HG02852 (cell line): ENCODE data around the gene FOXD4L5.
"Not testable (repeated sequence)": the region's sequence is repeated elsewhere in the genome, so short reads cannot be mapped to it uniquely, and the experiment has no call there.

Experiments used
- ATAC-seq: cut with Tn5 transposase; IDR thresholded peaks from one replicate; pipeline ENCODE4 v1.9.1; 2021; ENCODE audit warnings: mild to moderate bottlenecking, moderate library complexity; ENCODE audit not compliant: unreplicated experiment

The FOXD4L5 gene

DNA sequence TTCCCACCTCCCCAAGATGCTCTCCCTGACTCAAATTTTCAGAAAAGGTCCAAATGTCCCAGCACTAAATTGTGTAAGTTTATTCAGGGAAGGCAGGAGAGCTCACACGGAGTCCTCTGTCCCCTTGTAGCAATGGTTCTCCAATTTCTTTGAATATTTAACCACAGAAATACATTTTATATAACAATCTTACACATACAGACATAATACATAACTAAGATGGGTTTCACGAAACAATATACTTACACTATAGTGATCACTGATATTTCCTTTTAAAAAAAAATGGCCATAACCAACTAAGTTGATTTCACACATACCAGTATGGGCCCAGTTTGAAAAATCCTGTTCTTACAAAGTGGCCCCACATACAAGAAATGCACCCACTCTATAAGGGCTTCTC lies at the start of gene FOXD4L5:
TSS of gene FOXD4L5 (minus strand) at position 101 of the 400 bp plus-strand sequence. CDS start 832 bp downstream, outside the sequence.
- not testable (repeated sequence) for ATAC-seq

DNA sequence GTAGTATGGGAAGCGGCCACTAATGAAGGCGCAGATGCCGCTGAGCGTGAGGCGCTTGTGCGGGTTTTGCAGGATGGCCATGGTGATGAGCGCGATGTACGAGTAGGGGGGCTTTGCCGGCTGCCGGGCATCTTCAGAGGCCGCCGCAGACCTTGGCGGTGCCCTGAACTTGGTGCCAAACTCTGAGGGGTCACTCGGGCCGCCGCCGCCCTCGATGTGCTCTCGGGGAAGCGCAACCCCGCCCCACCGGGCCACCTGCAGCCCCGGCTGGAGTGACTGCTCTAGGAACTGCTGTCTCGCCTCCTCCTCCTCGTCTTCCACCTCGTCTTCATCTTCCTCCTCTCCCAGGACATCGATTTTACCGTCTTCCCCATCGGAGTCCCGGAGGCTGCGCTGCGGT lies 1.1 kb downstream of the FOXD4L5 start:
- not testable (repeated sequence) for ATAC-seq

DNA sequence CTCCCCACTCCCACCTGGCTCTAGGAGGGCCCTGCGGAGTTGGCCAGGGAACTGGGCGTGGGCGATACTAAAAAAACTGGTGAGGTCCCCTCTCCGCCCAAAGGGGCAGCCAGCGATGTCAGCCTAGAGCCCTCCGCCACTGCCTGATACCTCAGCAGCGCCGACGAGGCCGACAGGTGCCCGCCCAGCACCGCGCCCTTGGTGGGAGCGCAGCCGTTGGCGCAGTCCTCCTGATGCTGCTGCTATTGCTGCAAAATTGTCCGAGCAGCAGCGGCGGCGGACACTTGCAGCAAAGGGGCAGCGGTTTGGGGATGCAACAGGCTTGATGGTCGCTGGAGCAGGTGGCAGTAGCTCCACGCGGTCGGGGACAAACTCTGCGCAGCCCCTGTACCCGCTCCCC lies 2.0 kb downstream of the FOXD4L5 start:
- ATAC-seq = not testable (repeated sequence)
